HTR-8/SVneo (cell line): ENCODE results near the gene ENTPD6.

Experiments
- DNase-seq: peaks from one replicate; pipeline ENCODE4 v3.0.0; 2011; ENCODE audit warnings: low spot score, mixed read lengths; ENCODE audit not compliant: insufficient read length
- FAIRE-seq: peaks from 2 replicates; lab custom pipeline; 2011; peaks lifted over from hg19 to GRCh38; lab: Jason Lieb, UNC

Gene ENTPD6

GRCh38 chr20:25273046-25273445 lies 77.5 kb downstream of the ENTPD6 start:
- DNase-seq (no peak), FAIRE-seq (no peak)

- no peak for FAIRE-seq
Measured at GRCh38 chr20:25273541-25274358, 78.2 kb downstream of the ENTPD6 start.

GRCh38 chr20:25274481-25274880 lies 79.0 kb downstream of the ENTPD6 start:
- no peak for FAIRE-seq
- DNase-seq = no peak

More at GRCh38 chr20:25273541-25274358, 78.2 kb downstream of the ENTPD6 start:
- no peak for DNase-seq

GRCh38 chr20:25274891-25275812 lies 79.6 kb downstream of the ENTPD6 start:
- no peak for DNase-seq
- FAIRE-seq = no peak

- DNase-seq (no peak), FAIRE-seq (no peak)
Measured at GRCh38 chr20:25275813-25276532, 80.5 kb downstream of the ENTPD6 start.
